Right kidney (tissue), 9 donors: ENCODE measurements around the gene PADI2.

Source experiments
- DNase-seq: peaks from one replicate; pipeline ENCODE4 v3.0.0-alpha.2; 2016
- long read RNA-seq, 8 donors: transcript quantifications; one replicate each; lab custom pipeline, GENCODE V29; 2026

PADI2 gene
- long read RNA-seq, donor 1: 0 reads
- long read RNA-seq, donor 2, full-length matches to known transcripts: 1 of 1 reads
- long read RNA-seq, donor 2, partial matches to known transcripts: 0 of 1 reads
- long read RNA-seq, donor 2, other reads (novel, unspliced or antisense): 0 of 1 reads
- long read RNA-seq, donor 3, full-length matches to known transcripts: 1 of 1 reads
- long read RNA-seq, donor 3, partial matches to known transcripts: 0 of 1 reads
- long read RNA-seq, donor 3, other reads (novel, unspliced or antisense): 0 of 1 reads
- long read RNA-seq, donor 4: 0 reads
- long read RNA-seq, donor 5: 0 reads
- long read RNA-seq, donor 6: 0 reads
- long read RNA-seq, donor 7: 0 reads
- long read RNA-seq, donor 8: 0 reads

DNA sequence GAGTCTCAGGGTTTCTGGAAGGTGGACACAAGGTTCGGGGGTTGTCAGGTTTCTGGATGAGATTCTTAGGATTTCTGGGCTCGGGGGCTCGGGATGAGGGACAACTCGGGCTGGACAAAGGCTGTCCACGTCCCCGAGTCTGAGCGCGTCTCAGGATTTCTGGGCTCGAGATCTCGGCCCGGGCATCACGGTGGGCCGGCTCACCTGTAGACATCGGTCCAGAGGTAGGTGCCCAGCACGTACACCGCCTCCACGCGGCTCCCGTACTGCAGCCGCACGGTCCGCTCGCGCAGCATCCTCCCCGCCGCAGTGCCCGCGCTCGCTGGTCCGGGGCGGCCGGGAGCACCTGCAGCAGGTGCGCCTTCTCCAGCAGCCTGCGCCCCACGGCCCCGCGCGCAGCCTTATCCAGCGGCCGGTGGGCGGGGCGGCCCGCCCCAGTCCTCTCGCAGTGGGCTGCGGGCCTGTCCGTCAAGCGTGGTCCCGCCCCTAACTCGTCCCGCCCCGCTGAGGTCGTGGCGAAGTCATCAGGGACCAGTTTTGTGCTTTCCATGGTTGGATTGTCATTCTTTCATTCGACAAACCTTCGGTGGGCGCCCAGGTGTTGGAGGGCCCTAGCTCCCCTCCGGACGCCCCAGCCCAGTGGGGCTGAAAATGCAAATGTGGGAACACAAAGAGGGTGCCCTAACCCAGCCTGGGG lies at the start of gene PADI2:
Gene PADI2, minus strand, starts transcription at position 376 of the 697 bp plus-strand sequence. Its CDS starts 80 bp downstream, at position 296.
- DNase-seq: peak; percentile 68

DNA sequence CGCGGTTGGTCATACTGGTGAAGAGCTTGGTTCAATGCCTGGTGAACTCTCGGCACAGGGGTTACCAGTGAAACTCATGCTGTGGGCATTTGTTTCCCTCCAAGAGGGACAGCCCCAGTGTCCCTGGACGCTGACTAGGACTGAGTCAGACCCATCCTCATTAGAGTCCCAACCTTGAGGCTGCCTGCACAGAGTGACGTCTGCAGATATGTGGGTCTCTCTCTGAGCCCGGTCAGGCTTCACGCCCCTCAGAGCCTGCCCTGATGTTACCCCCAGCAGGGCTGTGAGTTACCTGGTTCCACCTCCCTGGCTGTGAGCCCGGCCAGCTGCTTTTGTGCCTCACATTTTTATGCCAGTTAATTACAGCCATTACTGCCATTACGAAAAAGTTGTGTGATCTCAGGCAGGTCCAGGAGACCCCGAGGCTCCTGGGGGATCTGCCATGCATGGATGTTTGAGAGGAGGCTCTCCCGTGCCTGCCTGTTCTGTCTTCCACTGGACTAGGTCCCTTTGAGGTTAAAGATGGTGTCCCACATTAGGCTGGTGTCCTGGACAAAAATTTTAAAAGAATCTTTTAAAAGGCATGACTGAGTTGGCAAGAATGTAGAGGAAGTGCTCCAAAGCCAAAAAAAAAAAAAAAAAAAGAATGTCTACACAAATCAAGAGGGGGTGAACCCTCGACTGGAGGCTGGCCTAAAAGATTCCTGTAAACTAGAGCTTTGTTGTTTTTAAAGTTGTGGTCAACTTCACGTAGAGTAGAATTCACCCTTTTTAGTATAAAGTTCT lies 49.0 kb upstream of the PADI2 start:
- no peak for DNase-seq

- DNase-seq: no peak
Observed at GRCh38 chr1:17167786-17168090, 48.5 kb upstream of the PADI2 start.

DNA sequence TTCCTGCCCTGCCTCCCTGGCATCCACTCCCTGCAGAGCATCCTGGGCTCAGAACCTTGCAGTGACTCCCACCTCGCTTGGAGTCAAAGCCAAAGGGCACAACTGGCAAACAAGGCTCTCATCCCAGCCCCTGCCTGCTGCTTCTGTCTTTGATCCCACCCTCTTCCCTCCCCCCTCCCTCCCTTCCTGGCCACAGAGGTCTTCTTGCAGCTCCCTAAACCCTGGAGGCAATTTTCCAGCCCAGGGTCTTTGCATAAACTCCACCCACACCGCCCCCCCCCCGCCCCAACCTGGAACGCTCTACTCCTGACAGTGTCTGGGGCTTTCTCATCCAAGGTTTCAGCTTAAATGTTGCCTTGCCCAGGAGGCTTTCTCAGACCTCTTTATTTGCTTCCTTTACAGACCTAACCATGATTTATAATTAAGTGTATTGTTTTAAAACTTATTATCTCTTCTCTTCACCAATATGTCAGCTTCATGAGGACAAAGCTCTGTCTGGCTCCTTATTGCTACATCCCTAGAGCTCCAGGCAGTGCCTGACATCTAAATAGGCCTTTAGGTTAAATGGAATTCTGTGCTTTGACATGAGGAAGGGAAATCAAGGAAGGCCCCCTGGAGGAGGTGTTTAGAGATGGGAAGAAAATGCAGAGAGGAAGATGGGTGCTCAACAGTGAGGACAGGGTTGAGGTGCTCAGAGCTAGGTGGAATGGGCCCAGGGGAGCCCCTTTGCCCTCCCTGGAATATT lies 48.0 kb upstream of the PADI2 start:
- DNase-seq: no peak

GRCh38 chr1:17165823-17166222 lies 46.6 kb upstream of the PADI2 start:
- no peak for DNase-seq

- DNase-seq: no peak
Observed at GRCh38 chr1:17163789-17164666, 44.8 kb upstream of the PADI2 start.

DNA sequence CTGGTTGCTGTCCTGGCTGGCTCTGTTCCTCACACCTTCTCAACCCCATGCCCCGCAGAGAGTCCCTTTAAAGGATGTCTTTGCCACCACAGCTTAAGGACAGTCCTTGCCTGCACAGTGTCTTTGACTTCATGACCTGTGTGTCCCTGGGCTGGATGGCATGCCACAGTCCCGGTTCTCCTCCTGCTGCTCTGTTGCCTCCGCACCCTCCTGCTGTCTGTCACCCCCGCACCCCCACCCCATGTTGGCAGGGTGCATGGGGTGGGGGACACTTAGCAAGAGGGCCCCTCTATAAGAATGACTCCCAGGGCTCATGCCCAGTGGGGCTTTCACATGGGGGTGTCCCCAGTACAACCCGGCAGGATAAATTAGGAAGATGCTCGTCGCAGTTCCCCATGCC lies 44.1 kb upstream of the PADI2 start:
- DNase-seq: no peak

DNA sequence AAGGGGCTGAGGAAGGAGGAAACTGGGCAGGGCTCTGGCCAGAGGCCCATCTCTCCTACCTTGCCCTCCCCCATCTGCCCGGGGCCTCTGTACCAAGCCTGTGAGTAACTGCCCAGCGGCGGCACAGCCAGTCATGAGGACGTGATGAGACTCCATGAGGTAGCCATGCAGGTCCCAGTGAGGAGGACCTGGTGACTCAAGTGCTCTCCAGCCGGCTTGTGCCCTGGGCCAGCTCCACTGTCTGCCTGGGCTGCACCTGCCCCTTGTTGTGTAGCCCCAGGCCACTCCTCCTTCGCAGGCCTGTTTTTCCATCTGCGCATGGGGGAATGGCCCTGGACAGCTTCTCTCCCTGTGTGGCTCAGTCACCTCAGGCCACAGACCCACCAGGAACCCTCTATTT lies 43.7 kb upstream of the PADI2 start:
- DNase-seq: no peak

DNA sequence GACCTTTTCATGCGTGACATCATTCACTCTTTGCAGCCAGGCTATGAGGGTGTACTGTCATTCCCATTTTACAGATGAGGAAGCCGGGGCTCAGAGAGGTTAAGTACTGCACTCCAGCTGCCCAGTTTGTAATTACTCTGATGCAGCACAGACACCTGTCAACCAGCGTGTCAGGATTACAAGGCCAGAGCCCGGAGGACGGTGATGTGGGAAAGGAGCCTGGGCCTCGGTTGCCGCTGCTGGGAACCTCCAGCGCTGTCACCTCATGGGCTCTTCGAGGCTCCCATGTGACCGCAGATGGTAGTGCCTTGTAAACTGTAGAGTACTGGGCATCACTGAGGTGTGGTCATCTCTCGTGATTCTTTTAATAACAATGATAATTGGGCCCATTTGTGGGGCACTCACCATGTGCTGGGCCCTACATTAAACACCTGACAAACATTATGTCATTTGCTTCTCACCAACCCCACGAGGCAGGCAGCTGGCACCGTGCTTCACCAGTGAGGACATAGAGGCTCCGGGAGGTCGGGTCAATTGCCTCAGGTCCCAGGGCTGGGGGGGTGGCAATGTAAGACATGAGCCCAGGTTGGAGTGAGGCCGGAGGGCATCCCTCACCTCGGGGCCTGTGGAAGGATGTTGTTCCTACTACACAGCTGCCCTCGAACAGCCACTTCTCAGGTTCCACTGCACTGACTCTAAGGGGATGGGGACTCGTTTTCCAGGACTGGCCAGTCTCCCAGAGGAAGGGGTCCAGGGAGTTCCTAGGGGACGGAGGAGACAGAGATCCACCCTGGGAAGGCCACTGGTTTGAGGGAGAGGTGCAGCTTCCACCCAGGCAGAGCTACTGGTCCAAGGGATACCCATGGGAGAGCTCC lies 42.9 kb upstream of the PADI2 start:
- DNase-seq: no peak

DNA sequence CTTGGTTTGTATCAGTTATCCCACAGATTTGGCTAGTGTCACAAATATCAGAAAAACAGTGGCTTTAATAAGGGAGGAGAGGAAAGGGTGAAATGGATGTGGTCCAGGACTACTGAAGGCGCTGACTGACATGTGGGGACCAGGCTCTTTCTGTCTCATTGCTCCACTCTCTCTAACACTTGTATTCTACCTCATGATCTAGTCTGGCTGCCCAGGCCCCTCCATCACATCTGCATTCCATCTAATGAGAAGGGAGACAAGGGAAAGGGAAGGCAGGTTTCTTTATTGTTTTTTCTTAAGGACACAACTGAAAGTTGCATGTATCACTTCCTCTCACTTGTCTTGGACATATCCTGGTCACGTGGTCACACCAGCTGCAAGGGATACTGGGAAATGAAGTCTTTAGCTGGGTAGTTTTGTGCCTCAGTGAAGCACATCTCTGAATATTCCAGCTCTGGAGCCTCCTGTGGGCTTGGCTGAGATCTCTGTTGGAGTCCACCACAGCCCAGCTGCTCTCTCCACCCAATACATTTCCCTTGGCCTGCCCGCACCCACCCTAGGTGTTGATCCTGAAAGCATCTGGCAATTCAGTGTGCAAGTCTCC lies 42.0 kb upstream of the PADI2 start:
- DNase-seq: no peak

DNA sequence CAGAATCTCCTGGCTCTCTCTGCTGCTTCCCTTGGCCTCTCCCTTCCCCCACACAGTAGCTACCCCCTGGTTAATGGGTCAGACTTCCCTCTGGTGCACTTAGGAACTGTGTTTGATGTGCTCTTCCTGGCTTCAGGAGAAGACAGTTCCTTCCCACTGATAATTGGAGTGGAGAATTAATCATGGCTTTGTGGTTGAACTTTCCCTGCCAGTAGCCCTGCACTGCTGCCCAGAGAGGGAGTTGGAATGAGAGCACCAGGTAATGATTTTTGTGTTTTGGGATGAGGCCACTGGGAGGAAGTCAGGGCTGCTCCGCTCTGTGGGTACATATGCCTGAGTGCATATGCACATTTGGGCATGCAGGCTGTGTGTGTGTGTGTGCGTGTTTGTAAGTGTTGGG lies 39.7 kb upstream of the PADI2 start:
- no peak for DNase-seq

DNA sequence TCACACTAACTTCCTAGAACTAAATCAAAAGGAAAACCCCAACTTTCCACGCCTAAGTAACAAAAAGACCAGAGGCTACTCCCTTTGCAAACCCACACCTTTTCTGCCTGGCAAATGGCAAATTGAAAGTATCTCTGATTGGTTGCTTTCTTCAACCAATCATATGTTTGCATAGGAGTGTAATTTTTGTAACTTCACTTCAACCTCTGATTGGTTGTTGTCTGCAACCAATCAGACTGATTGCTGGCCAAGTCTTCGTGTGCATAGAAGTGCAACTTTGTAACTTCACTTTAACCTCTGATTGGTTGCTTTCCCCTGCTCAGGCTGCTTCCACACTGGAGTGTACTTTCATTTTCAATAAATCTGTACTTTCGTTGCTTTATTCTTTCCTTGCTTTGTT lies 36.9 kb upstream of the PADI2 start:
- DNase-seq: no peak

GRCh38 chr1:17155257-17155920 lies 36.1 kb upstream of the PADI2 start:
- no peak for DNase-seq

GRCh38 chr1:17149771-17150170 lies 30.5 kb upstream of the PADI2 start:
- no peak for DNase-seq

DNA sequence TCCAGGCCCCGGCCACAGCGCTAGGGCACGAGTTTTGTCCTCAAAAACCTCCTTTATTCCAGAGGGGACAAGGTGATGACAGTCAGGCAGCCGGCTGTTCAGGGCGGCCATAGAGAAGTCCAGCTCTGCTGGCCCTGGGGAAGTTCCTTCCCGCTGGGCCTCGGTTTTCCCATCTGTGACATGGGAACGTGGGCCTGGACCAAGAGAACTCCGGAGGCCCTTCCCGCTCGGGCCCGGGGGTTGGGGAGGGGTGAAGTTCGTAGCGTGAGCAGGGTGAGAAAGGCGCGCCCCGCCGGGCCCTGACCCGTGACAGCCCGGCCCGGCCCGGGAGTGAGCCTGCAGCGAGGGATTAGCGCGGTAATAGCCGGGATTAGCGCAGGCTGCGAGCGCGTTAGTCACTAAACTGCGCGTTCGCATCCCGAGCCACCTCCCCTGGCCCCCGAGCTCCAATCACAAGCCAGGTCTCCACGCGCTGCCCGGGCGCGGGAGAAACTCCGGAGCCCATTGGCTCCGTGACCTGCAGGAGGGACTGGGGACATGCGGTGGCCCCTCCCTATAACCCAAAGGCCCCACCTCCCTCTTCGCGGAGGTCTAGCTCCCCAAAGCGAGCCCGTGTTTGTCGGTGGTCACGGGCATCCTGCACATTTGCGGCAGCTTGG lies 29.8 kb upstream of the PADI2 start:
- DNase-seq: no peak

DNA sequence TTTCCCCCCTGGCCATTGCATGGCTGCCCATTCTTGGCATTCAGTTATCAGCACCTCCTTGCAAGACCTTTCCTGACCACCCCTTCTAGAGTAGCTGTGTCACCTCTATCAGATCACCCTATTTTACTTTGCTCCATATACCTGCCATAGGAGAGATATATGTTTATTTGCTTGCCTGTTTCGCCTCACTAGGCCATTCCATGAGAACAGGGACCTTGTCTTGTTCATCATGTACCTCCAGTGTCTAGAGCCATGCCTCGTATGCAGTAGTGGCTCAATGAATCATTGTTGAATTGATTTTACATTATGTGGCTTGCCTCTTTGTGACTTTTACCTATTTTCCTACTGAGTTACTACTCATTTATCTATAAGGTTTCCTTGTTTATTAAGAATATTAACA lies 26.4 kb upstream of the PADI2 start:
- DNase-seq: no peak

GRCh38 chr1:17143760-17144159 lies 24.5 kb upstream of the PADI2 start:
- DNase-seq: no peak

DNA sequence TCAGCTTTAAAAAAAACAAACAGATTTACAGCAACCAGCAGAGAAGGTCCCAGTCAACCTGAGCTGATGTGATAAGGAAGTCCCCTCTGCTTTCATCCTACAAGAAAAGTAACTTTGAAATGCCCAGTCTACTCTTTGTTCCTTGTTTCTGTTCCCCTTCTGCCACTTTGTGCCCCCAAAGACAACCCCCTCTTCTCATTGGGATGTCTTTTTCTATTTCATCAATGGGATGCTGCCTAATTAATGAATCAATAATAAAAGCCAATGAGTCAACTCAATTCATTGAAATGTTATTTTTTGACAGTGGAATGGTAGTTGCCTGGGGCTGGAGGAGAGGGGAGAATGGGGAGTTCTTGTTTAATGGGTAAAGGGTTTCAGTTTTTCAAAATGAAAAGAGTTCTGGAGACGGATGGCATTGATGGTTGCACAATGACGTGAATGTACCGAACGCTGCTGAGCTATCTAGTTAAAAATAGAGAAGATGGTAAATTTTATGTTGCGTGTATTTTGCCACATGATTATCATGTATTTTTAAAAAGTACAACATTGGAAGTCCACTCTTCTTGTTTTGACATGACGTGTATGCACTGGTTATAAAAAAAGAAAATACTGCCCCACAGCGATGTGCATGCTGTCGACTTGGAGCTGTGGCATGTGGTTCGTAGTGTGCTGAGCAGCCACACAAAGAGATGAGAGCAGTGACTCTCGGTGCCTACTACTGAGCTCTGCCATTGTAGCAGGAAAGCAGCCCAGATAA lies 22.4 kb upstream of the PADI2 start:
- no peak for DNase-seq
